RWPE2 (cell line): ENCODE measurements around the gene MDGA2.
"Not testable (repeated sequence)": the region's sequence is repeated elsewhere in the genome, so short reads cannot be mapped to it uniquely, and the experiment has no call there.

Experiments used
- ATAC-seq: fragments of 200-7000 bp; cut with Tn5 transposase; 3 replicates; pipeline ENCODE4 v1.9.1; 2021; ENCODE audit warnings: low read depth
- DNase-seq: peaks from one replicate; pipeline ENCODE4 v3.0.0-alpha.2; 2020; ENCODE audit warnings: low spot score
- H3K27ac ChIP-seq: fragments of 450-650 bp; 2 replicates; pipeline ENCODE4 v1.5.1; 2017; ENCODE audit warnings: mild to moderate bottlenecking; ENCODE audit not compliant: poor library complexity, severe bottlenecking
- H3K27me3 ChIP-seq: fragments of 250-450 bp; sonication (Bioruptor Pico); 2 replicates; pipeline ENCODE4 v1.5.1; 2021; ENCODE audit warnings: mild to moderate bottlenecking, moderate library complexity; ENCODE audit not compliant: insufficient read depth, poor library complexity, severe bottlenecking
- H3K36me3 ChIP-seq: fragments of 250-450 bp; sonication (Bioruptor Pico); 2 replicates; pipeline ENCODE4 v1.5.1; 2020; ENCODE audit warnings: low read depth, mild to moderate bottlenecking, moderate library complexity
- H3K4me1 ChIP-seq: fragments of 250-450 bp; sonication (Bioruptor Pico); 2 replicates; pipeline ENCODE4 v1.5.1; 2021; ENCODE audit warnings: mild to moderate bottlenecking, moderate library complexity; ENCODE audit not compliant: insufficient read depth, poor library complexity, severe bottlenecking
- H3K4me3 ChIP-seq: fragments of 250-450 bp; sonication (Bioruptor Pico); 2 replicates; pipeline ENCODE4 v1.5.1; 2021; ENCODE audit warnings: mild to moderate bottlenecking, moderate library complexity; ENCODE audit not compliant: severe bottlenecking
- H3K9me3 ChIP-seq: fragments of 250-450 bp; sonication (Bioruptor Pico); 2 replicates; pipeline ENCODE4 v1.5.1; 2021; ENCODE audit warnings: mild to moderate bottlenecking, moderate library complexity; ENCODE audit not compliant: severe bottlenecking
- CTCF ChIP-seq: fragments of 450-650 bp; IDR thresholded peaks from one replicate; pipeline ENCODE4 v1.5.1; 2017; ENCODE audit warnings: mild to moderate bottlenecking, moderate library complexity; ENCODE audit not compliant: poor library complexity, severe bottlenecking

MDGA2 gene

GRCh38 chr14:47637753-47638152, 37.7 kb downstream of the MDGA2 start:
- H3K4me1 ChIP-seq, result no peaks in the 10 kb centered on the region
- no peak overlapping the region for H3K27ac ChIP-seq
- no peaks in the 10 kb centered on the region for H3K36me3 ChIP-seq
- peaks cover 10% of the 10 kb centered on the region for H3K27me3 ChIP-seq
- DNase-seq, result no peak
- H3K9me3 ChIP-seq, result no peaks in the 10 kb centered on the region
- no peak for ATAC-seq
- no peak for TF ChIP-seq CTCF
- no peak overlapping the region for H3K4me3 ChIP-seq

GRCh38 chr14:47626151-47627035, 49.0 kb downstream of the MDGA2 start:
- H3K9me3 ChIP-seq, result no peaks in the 10 kb centered on the region
- H3K27ac ChIP-seq, result no peak overlapping the region
- H3K27me3 ChIP-seq, result peaks cover 24% of the 10 kb centered on the region
- H3K4me3 ChIP-seq, result peak overlapping the region; percentile 32
- no peaks in the 10 kb centered on the region for H3K36me3 ChIP-seq
- DNase-seq (no peak), ATAC-seq (peak; percentile 87)
- H3K4me1 ChIP-seq, result no peaks in the 10 kb centered on the region
- TF ChIP-seq CTCF, result no peak

- DNase-seq, H3K36me3 ChIP-seq, ATAC-seq, H3K4me1 ChIP-seq, H3K27ac ChIP-seq, H3K9me3 ChIP-seq, H3K4me3 ChIP-seq: not testable (repeated sequence)
- peaks cover 20% of the 10 kb centered on the region for H3K27me3 ChIP-seq
These were observed 51.3 kb downstream of the MDGA2 start for GRCh38 chr14:47624126-47624525.

GRCh38 chr14:47619392-47619791, 56.0 kb downstream of the MDGA2 start:
- H3K4me3 ChIP-seq, result no peak overlapping the region
- no peaks in the 10 kb centered on the region for H3K9me3 ChIP-seq
- no peak overlapping the region for H3K27ac ChIP-seq
- no peaks in the 10 kb centered on the region for H3K36me3 ChIP-seq
- DNase-seq, result no peak
- H3K4me1 ChIP-seq, result no peaks in the 10 kb centered on the region
- ATAC-seq, result peak; percentile 76
- H3K27me3 ChIP-seq, result peaks cover under 1% of the 10 kb centered on the region
- TF ChIP-seq CTCF, result no peak

- Histone ChIP-seq H3K4me3 (no peak overlapping the region), H3K4me1 (no peaks in the 10 kb centered on the region), H3K9me3 (no peaks in the 10 kb centered on the region), H3K36me3 (no peaks in the 10 kb centered on the region), H3K27ac (no peak overlapping the region), H3K27me3 (no peaks in the 10 kb centered on the region)
- ATAC-seq, result no peak
- TF ChIP-seq CTCF, result no peak
- no peak for DNase-seq
These were observed 68.8 kb downstream of the MDGA2 start for GRCh38 chr14:47606566-47606965.
